AG09319 (cell line): Measurements from ENCODE around the gene C16orf78.
"Not testable (repeated sequence)": the region's sequence is repeated elsewhere in the genome, so short reads cannot be mapped to it uniquely, and the experiment has no call there.

Experiments used
- DNase-seq: peaks from one replicate; pipeline ENCODE4 v3.0.0-alpha.2; 2010; ENCODE audit warnings: low read depth; ENCODE audit errors: extremely low read depth
- CTCF ChIP-seq: IDR thresholded peaks from 2 replicates; pipeline ENCODE4 v1.5.1; 2011; ENCODE audit warnings: low read depth, mild to moderate bottlenecking, inconsistent platforms, low read length, moderate library complexity

Gene C16orf78

DNA sequence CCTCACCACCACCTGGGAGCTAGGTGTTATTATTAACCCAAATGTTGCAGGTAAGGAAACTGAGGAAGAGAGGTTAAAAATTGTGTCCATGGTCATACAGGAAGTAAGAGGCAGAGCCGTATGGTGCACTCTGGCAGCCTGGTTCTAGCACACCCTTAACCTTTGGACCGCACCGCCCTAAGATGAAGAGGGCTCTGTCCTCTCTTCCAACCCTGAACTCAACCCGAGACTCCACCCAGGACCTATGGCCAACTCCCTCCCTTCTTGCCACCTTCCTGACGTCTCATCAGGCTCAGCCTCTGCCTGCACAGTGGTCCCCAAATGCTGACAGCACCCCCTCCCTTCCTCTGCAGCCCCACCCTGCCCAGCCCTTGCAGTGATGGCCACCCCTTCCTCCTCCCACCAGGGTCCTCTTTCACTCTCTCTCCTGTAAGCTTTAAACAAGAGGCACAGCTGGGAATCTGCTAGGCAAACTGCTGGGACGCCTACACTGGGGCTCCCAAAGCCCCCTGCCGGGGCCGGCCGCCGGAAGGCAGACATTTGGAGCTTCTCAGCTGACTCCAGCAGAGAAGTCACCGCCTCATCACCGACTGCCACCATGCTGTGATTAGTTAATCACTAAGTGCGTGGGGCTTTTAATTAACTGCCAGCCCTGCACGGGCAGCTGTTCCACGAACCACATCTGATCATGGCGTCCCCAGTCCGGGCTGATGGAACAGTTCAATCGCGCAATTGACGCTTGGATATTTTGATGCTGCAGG, 16.7 kb upstream of the C16orf78 start:
- TF ChIP-seq CTCF = no peak
- no peak for DNase-seq

GRCh38 chr16:49359591-49359990, 14.0 kb upstream of the C16orf78 start:
- no peak for TF ChIP-seq CTCF
- DNase-seq = no peak

GRCh38 chr16:49361731-49362130, 11.9 kb upstream of the C16orf78 start:
- not testable (repeated sequence) for DNase-seq

DNA sequence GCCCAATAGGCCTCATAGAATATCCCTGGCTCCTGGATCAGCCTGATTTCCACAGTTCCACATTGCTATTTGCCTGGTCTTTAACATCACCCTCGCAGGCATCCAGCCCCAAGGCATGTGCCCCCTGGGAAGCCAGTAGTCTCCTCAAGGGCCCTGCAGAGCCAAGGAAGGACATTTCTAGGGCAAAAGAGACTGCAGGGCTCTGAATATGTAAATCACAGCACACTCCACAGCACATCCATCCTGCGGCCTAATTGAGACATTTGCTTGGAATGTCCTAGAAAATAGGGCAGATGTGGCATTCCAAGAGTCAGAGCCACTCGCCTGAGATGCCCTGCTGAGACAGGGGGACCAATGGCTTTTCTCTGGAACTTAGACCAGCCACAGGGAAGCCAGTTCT, 11.4 kb upstream of the C16orf78 start:
- no peak for DNase-seq
- TF ChIP-seq CTCF = no peak

DNA sequence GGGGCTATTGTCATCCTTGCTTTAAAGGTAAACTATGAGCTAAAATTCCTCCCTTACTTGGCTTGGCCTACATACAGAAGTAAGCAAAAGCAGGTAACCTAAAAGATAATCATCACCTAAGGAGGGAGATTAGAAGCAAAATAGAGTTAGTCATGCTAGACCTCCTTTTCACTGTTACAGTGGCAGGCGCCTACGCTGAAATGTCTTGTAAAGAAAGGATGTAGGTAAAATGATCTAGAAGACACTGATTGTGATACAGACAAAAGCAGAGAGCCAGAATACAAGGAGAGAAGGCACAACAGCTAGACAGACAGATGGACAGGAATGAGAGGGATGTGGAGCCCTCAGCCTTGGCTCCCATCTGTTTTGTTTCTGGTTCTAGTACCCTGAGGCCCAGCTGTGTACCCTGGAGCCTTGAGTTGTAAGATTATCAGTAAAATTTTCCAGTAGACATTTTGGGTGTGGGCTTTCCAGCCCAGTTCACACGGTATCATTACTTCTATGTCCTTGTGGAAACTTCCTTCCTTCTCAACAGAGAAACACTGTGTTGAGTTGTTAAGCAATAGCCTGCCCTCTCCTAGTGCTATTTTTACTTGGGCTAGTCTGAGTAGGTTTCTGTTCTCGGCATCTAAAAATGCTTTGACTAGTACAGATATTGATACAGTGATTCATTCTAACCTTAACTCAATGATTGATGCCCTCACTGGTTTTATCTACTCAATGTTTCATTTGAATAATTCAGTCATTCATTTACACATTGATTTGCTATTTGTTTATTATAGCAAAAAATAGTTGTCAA, 7.7 kb upstream of the C16orf78 start:
- TF ChIP-seq CTCF = no peak
- no peak for DNase-seq

DNA sequence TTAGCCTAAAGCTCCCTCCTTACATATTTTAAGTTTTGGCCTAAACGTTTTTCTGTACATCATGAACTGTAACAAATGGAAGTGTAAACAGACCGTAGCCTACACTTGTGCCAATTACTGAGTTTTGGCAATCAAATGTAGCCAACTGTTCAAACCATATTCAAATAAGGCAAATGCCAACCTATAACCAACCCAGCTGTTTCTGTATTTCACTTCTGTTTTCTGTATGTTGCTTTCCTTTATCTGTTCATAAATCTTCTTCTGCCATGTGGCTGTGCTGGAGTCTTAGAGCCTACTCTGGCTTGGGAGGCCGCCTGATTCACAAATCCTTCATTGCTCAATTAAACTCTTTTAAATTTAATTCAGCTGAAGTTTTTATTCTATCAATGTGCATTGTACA, 6.9 kb upstream of the C16orf78 start:
- TF ChIP-seq CTCF = no peak
- DNase-seq = no peak

DNA sequence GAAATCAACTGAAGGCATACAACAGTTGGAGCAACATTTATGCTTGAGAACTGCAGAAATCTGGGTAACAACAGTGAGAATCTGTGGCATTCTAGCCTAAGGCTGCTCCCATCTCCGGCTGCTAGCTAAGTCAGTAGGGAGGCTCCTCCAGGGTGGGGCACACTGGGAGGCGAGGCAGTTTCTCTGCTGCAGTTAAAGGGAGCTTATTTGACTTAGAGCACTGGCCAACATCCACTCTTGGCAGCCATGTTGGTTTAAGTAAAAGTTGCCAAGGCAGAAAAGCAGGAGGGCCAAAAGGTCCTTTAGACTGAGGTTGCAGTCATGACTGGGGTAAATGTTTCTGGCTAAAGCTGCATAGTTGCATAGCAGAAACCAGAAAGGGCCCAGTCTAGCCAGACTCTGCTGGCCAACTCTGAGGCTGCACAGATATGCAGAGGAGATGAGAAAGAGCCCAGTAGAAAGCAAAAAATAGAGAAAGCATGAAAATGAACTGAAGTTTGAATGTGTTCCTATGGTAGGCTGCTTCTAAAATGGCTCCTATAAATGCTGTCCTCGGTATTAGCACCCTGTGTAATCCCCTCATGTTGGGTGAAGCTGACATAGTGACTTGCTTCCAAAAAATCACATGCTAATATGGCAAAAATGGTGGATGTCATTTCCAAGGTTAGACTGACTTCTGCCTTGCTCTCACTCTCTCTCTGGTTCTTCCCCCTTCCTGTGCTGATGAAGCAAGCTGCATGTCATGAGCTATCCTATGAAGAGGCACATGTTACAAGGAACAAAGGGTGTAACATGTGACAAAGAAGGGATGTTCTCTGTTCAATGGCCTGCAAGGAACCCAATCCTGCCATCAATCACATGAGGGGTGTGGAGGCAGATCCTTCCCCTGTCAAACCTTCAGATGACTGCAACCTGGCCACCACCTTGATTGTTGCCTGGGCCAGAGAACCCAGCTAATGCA, 3.7 kb upstream of the C16orf78 start:
- no peak for TF ChIP-seq CTCF
- no peak for DNase-seq
